GM19099 (cell line): ENCODE measurements around the gene VEZF1.

Experiments used
- POLR2A ChIP-seq: IDR thresholded peaks from 3 replicates; pipeline ENCODE4 v1.6.1; 2011; ENCODE audit warnings: low read depth; ENCODE audit not compliant: insufficient read length; ENCODE audit errors: extremely low read depth

VEZF1 gene

GRCh38 chr17:57968456-57968855 lies 19.6 kb downstream of the VEZF1 start:
- no peak for TF ChIP-seq POLR2A

GRCh38 chr17:57966875-57967274 lies 21.2 kb downstream of the VEZF1 start:
- no peak for TF ChIP-seq POLR2A

- TF ChIP-seq POLR2A, result no peak
Observed at GRCh38 chr17:57966246-57966645, 21.8 kb downstream of the VEZF1 start.

- TF ChIP-seq POLR2A, result no peak
Observed at GRCh38 chr17:57965521-57966160, 22.4 kb downstream of the VEZF1 start.

GRCh38 chr17:57963149-57963511 lies 24.9 kb downstream of the VEZF1 start:
- TF ChIP-seq POLR2A, result no peak

- TF ChIP-seq POLR2A, result no peak
Observed at GRCh38 chr17:57962279-57963148, 25.5 kb downstream of the VEZF1 start.

GRCh38 chr17:57959929-57960328 lies 28.1 kb downstream of the VEZF1 start:
- TF ChIP-seq POLR2A, result no peak

- no peak for TF ChIP-seq POLR2A
Observed at GRCh38 chr17:57957886-57958285, 30.2 kb downstream of the VEZF1 start.

GRCh38 chr17:57957120-57957850 lies 30.8 kb downstream of the VEZF1 start:
- no peak for TF ChIP-seq POLR2A

GRCh38 chr17:57956291-57957119 lies 31.5 kb downstream of the VEZF1 start:
- TF ChIP-seq POLR2A, result no peak

- TF ChIP-seq POLR2A, result no peak
Observed at GRCh38 chr17:57955183-57955931, 32.7 kb downstream of the VEZF1 start, which contains the start of gene CUEDC1. Gene CUEDC1 (minus strand): TSS chr17:57955412. CDS start chr17:57885564, 69,848 bp downstream.

GRCh38 chr17:57954397-57955182 lies 33.5 kb downstream of the VEZF1 start:
- no peak for TF ChIP-seq POLR2A

- TF ChIP-seq POLR2A, result no peak
Observed at GRCh38 chr17:57953705-57954396, 34.2 kb downstream of the VEZF1 start.
